ENCODE measurements around the gene FAM120A.
"Not testable (repeated sequence)": the region's sequence is repeated elsewhere in the genome, so short reads cannot be mapped to it uniquely, and the experiment has no call there.

The FAM120A gene

DNA sequence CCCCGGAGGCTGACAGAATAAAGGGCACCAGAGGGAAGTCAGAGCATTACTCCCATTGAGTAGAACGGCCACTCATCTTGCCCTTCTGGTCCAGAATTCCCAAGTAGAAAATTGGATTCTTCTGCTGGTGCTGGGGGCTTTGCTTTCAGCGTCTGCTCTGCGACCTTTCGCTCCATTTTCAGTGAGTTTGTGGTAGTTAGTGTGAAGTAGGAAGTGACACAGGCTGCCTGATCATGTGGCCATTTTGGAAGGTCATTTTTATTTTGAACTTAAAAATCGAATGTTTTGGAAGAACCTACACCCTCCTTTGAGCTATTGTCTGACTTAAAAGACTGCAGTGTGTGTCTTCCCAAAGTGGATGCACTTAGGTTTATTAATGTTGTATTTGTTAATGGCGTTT, 58.6 kb downstream of the FAM120A start:
- no peak for DNase-seq

DNA sequence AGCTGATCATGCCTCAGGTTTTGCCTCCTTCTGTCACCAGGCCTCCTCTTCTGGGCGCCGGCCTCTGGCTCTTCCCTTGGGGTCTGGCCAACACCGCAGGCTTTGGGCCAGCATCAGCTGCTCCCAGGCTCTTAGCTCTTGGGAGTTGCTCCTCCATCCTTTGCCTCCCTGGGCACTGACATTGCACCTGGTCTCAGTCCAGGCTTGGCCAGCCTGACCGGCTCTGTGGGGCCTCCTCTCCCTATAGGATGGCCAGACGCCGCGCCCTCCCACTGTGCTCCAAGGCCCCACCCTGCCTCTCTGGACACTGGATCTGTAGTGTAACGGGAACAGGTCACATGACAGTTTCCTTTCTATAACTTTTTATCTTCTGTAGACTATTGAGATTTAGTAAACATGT, 59.7 kb downstream of the FAM120A start:
- peak in 38 of 51 donors; percentile 8 to 69 (median 34) for DNase-seq

DNA sequence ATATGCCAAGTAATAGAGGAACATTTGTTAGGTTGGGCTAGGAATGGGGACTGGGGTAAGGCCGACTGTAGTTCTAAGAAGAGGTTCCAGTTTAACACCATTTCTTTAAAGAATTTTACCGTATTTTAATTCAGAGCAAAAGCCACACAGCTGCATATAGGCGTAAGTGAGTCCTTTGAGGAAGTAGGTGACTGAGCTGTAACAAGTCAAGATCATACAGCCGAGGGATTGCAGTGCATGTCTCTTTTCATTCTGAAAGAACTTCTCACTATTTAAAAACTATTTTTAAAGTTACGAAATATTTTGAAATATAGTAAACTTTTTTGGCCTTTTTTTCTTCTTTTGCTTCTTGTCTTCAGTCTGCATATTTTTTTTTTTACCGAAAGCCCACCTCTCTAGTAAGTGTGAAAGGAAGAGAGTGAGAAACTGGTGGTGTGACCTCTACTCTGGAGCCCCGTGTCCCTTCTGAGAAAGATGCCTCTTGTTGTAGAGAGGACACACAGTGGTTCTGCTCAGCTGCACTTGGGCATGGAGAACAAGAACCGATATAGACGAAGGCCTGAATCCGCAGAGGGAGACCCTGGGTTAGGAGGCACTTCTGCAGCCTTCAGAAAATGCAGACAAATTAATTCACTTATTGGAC, 60.8 kb downstream of the FAM120A start:
- not testable (repeated sequence) for DNase-seq

DNA sequence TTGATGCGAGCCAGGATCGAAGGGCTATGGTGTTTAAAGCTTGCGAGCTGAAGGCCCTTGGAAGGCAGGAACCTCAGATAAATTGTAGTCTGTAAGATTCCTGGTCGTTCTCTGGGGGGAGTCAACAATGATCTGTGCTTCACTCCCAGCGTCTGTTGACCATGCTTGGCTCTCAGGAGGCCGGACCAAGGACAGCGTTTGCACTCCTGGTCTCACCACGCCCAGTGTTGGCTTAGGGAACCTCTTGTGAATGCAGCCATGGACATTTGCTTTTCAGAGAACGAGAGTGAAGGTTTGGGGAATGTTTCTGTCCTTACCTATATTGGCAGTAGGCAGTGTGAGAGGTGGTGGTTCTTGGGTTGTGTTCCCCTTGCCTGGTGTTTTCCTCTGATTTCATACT, 62.1 kb downstream of the FAM120A start:
- DNase-seq, result no peak

DNA sequence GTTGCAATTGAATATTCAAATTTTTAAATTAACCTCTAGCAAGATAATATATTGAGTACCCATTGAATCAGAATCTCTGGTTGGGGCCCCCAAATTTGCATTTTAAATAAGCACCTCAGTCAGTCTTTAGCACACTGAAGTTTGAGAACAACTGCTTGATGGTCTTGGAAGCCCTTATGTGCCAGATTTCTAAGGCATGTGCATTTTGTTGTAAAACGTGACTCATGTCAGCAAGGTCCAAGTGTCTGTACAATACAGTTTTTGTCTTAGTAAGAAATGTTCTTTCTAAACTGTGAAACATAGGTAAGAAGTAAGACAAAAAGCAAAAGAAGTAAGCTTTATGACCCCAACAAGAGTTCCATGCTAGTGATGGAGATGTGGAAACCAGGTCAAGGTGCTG, 65.8 kb downstream of the FAM120A start:
- DNase-seq, result no peak

DNA sequence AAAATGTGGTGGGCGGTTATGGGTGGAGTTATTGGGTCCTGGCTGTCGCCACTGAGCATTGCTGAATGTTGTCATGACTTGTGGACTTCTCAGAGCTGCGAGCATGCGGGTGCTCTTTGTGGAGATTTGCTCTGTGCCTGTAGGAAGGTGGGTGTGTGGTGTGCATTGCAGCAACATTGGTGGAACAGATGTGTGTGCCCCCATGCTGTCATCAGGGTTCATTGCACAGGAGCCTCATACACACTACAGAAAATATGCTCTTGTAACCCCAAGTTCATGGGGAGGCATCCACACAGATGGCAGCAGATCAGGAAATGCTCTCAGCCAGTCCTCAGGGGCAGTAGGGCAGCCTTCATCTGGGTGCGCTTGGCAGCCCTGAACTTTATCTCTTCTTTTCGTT, 69.0 kb downstream of the FAM120A start:
- no peak for DNase-seq

DNA sequence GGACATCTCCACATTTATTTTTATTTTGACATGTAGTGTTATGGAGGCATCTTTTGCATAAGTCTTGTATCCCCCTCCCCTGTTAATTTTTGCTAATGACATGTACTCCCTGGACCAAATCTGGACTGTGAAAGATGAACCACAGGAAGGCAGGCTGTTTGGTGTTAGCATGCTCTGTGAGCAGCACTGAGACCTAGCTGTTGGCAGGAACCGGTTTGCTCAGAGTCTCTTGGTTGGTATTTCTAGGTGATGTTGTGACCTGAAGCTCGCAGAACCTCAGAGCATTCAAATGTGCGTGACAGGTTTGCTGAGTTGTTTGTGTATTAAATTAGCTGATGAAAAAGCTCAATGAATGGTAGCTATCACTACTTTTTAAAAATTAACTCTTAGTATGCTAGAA, 71.3 kb downstream of the FAM120A start:
- DNase-seq, result no peak

DNA sequence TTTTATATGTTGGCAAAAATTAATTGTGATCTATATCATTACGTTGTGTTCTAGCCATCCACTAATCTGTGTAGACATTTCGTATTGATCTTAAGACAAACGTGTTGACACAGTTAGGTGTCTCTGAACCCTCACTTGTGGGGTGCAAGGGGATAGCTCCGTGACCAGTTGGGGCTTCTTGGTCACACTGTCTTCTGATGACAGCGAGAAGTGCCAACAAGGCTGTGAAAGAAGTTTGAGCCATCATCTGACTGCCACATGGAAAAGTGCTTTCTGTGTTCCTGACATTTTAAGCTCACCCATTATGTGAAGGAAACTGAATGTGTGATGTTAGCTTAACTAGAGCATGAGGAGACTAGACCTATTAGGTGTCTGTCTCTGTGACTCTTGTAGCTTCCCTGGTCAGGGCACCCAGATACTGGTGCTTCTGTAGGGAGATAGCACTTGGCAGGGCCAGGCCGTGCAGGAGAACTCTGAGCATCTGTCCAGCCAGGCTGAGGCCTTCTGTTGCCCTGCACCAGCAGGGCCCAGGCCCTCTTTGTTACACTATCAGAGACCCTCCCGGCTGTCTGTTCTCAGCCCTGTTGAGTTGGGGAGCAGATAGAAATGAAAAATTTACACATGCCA, 72.1 kb downstream of the FAM120A start:
- no peak for DNase-seq

DNA sequence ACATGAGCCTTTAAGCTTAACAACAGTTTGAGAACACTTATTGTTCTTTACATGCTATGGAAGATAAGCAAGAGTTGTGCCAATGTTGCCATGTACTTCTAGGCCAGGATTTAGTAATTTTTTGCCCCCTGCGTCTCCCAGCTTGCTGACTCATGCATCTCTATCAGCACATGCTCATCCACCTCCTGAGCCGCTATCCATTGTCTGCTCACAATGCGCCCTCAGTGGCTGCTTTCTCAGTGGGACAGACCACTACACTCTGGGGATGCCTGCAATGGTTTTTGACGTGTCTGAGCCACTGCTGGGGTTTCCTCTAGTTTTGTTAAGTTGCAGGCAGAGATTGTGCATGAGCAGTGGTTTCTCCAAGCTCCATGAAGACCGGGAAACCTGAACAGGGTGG, 74.0 kb downstream of the FAM120A start:
- DNase-seq, result peak in 18 of 51 donors; percentile 7 to 52 (median 20)

DNA sequence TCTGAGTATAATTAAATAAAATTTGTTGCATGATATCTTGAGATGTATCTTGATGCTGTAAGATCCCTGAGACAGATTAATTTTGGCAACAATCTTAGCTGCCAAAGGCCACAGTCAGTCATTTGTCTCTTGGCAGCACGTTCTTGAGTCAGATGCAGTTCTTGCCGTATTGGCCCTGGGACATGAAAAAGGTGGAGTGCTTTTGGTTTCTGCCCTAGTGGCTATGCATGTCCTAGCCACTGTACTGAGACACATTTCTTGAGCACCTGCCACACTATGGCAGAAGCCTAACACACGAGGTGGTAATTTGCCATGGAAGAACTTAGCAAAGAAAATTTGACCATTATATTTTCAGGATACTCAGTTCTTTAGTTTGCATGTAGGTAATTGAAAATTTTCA, 79.9 kb downstream of the FAM120A start:
- DNase-seq, result no peak

DNA sequence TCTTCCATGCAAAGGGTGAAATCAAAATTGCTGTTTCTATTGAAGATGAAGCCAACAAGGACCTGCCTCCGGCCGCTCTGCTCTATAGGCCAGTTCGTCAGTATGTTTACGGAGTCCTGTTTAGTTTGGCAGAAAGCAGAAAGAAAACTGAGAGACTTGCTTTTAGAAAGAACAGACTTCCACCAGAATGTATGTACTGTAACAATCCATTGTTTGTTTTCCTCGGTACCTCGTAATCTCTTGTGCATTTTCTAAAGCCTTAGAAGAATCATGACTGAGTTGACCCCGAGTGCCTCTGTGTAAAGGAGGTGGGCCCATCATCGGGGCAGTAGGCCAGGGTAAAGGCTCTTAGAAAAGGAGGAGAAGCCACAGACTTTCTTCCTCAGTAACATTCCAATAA, 80.7 kb downstream of the FAM120A start:
- DNase-seq, result no peak

DNA sequence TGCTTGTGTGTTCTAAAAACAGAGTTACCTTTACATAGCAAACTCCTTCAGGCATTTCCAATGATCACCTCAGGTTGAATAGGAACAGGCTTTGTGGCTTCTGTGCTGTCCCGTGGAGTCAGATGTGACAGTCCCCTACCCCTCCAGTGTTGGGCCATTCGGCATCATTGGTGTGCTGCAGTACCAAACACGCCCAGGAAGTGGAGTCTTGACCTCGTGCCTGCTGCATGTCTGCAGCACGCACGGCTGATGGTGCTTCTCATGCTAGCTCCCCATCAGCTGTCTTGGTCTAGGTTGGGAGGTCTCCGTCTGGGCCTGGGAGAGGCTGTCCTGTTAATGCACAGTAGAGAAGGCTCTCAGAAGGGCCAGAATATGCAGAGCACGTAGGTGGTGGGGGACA, 82.4 kb downstream of the FAM120A start:
- peak in 1 of 51 donors; percentile 25 for DNase-seq

DNA sequence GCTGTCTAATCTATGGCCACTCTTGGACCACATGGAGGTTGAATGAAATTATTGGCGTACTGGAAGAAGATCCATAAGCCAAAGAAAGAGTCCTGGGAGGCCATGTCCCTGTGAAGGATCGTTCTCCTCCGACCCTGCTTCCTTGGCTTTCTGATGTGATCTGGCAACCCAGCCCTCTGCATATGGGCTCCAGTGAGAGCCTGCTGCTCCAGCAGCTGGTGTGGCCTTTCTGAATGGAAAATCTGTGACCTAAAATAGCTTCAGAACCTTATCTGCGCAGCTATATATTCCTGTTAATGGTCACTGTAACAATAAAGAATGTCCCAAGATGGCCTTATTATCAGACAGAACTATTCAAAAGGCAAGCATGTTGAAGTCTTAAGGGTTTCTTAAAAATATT, 84.7 kb downstream of the FAM120A start:
- no peak for DNase-seq

DNA sequence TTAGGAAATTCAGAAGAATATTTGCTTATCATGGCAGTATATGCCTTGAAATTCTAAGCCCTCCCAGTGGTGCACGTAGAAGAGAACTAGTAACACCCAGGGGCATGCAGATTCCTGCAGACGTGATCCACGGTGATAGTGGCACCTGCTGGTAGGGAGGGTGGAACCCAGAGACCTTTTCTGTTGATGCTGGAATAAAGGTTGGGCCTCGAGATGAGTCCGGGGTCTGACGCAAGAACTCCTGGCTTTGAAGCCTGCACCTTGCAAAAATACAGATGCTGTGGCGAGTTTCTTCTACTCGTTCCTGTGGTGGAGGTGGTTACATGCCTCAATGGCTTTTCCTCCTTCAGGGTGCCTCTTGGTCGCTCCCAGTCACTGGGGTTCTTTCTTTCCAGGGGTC, 85.4 kb downstream of the FAM120A start:
- DNase-seq, result no peak

DNA sequence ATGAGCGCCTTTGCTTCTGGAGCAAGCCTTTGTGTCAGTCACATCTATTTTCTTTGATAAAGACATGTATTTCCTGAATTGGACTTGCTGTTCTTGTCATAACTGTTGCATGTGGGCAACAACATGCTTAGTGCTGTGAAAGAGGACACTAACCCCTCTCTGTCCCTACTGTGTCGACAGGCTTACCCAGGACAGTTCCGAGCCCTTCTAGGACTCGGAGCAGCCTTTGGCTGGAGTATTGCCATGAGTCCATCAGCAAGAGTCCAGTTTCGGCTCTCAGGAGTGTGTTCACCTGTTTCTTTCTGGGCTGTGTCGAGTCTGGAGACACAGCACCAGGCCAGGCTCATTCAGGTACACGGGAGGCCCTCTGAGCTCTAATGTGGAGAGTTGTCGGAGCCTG, 88.8 kb downstream of the FAM120A start:
- DNase-seq, result no peak

DNA sequence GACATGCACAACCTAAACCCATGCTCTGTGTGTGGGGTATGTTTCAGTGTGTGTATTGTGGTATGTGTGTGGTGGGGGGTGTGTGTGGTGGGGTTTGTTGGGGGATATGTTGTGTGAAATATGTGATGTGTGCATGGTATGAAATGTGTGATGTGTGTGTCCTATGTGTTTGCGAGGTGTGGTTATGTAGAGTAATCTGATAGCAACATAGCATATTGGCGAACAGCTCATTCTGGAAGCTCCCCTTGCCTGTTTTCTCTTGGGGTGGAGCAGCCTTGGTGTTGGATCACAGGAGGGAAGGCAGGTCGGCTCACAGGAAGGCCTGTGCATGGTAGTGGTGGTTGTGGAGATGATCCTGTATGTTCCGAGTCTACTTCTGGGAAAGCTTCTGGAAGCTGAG, 89.5 kb downstream of the FAM120A start:
- no peak for DNase-seq

DNA sequence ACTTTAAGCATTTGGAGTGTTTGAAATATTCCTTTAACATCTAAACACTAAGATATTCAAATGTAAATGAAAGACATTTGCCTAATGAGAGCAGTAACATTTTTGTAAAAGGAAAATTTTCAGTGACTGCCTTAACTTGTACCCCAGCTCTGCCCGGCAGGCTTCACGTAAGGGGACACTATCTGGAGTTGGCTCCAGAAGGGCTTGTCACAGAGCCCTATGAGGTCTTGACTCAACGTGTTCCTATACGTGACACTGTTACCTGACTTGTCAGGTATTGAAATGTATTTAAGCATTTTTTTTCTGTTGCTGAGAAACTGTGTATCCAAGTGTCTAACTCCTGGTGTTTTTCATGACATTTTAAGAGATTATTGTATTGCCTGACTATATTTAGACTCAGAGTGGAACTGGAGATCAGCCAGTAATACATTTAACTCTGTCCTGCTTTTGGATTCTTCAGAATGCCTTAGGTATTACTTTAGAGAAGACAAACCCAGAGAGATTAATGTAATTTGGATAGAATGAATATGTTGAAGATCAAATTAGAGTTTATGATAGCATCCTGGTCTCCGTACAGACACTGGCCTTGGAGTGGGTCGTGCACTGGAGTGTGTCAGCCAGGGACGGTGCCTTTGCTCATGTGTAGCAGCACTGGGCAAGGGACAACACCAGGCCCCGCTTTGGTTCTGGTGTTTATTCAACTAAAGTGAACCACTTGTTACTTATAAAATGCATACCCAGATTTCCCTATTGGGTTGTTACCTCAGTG, 90.3 kb downstream of the FAM120A start:
- DNase-seq, result no peak

DNA sequence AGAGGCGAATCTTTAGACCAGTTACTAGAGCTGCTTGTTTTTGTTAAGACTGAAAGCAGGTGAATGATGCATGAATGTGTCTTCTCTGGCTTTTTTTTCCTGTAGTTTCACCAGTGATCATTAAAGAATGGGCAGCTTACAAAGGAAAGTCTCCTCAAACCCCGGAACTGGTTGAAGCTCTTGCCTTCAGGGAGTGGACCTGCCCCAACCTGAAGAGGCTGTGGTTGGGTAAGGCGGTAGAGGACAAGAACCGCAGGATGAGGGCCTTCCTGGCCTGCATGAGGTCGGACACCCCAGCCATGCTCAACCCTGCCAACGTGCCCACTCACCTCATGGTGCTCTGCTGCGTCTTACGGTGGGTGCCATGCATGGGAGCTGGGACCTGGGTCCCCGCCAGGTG, 91.6 kb downstream of the FAM120A start:
- no peak for DNase-seq

DNA sequence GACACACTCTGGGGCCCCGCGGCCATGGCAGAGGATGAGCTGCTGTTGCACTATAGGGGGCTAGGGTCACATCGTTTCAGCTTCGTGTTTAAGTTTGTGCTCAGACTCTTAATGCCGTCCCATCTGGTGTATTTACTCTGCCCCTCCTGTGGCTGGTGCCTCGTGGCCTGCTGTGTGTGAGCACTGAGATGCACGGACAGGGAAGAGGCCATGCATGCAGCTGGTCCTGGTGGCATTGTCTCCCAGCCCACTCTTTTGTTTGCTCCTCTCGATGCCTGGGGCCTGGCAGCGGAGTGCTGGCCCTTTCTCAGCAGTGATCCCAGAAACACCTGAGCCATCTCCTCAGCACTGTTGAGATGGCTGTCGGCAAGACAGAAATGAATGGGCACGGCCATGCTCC, 94.9 kb downstream of the FAM120A start:
- no peak for DNase-seq

DNA sequence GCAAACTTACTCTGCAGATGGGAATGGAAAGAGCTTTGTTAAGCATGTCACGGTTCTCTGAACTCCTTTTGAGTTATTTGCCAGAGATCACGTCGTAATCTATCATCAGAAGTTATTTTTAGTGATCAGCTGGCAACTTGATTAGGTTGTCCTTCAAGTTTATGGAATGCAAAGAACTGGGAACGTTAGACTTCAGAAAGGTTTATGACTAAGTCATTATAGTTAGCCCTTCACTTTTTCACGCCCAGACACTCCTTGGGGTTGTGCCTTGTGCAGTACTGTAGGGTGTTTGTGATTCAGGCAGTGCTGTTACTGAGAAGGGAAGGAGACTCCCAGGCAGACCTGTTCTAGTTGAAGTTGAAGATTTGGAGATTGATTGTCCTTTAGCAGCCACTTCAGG, 98.1 kb downstream of the FAM120A start:
- no peak for DNase-seq

DNA sequence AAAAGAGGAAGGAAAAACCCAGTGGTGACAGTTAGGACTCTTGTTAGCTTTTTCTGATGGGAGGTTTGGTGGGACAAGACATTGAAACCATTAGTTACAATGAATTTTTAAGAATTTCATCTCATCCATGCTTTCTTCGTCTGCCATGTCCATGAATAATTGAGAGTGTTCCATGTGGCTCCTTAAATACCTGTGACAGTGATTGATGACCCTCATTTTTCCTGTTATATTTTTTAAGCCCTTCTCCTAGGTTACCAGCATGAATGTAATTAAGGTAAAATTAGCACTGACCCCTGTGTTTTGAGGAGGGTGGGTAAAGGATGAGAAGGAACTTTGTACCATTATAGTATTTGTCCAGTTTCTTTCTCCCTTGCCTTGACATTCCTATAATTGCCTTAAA, 101.4 kb downstream of the FAM120A start:
- DNase-seq, result no peak

DNA sequence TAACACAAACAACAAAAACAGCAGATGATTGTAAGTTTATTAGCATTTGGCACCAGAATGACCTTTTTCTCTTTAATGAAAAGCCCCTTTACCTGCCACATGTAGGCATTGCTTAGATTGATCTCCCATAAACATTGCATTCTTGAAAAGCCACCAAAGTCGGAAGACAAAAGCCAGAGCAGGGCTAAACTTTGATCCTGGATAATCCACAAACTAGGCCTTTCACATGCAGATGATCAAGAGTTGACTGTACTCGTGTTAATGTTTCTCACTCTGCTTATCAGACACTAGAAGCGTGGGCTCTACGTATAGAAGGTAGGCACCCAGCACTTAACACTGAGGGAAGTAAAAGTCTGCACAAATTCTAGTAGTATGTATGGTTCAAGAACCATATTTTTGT, 103.9 kb downstream of the FAM120A start:
- DNase-seq, result no peak
